GM18861 (cell line): Measurements from ENCODE around the gene ADAMTSL4.

ENCODE experiments used
- ATAC-seq: cut with Tn5 transposase; IDR thresholded peaks from one replicate; pipeline ENCODE4 v1.9.1; 2021; ENCODE audit not compliant: unreplicated experiment

Gene ADAMTSL4

DNA sequence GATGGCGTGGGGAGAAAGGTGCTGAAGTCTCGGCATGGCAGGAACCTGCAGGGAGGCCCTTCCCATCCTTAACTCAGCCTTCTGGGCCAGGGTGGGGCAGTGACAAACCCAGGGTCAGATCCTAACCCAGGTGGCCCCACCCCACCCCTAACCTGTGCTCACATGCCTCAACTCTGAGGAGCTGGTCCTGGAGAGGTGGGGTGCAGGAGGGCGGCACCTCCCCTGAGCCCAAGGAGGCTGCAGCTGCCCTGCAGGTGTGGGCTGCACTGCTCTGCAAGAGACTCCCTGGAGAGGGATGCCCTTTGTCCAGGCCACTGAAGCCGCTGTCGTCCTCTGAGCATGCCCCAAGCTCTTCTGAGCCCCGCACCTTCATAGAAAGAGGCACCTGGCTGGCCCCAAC, 15.2 kb upstream of the ADAMTSL4 start:
- ATAC-seq = no peak

GRCh38 chr1:150535511-150536287, 13.5 kb upstream of the ADAMTSL4 start:
- ATAC-seq = no peak

- no peak for ATAC-seq
Observed at GRCh38 chr1:150536836-150537731, 12.1 kb upstream of the ADAMTSL4 start.

GRCh38 chr1:150537732-150538684, 11.2 kb upstream of the ADAMTSL4 start:
- ATAC-seq = no peak

DNA sequence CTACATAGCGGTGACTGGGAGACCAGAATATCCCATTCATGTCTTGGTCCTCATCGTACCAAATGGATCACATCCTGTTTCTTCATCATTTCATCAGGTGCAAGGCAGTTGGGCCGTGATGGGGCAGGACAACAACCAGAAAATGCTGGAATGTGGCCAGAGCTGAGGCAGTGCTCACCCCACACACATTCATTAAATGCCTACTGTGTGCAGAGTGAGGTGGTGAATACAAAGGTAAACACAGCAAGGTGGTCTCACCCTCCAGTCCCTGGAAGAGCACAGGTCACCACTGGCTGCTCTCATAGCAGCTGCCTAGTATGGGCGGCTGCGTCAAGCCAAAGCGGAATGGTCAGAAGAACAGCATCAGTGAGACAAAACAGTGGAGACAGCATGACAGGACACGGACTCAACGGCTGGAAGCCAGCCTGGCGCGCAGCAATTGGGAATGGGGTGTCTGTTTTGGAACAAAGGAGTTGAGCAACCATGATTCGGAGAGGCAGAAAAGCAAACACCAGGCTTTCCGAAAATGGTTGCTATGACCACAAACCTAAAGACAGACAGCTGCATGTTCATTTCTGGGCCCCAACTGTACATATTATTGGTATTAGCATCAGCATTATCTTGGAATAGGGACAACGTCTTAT, 5.6 kb upstream of the ADAMTSL4 start:
- ATAC-seq = no peak

- ATAC-seq = no peak
Observed at GRCh38 chr1:150544204-150544603, 5.0 kb upstream of the ADAMTSL4 start.

- ATAC-seq = no peak
Observed at GRCh38 chr1:150545486-150546032, 3.6 kb upstream of the ADAMTSL4 start.

DNA sequence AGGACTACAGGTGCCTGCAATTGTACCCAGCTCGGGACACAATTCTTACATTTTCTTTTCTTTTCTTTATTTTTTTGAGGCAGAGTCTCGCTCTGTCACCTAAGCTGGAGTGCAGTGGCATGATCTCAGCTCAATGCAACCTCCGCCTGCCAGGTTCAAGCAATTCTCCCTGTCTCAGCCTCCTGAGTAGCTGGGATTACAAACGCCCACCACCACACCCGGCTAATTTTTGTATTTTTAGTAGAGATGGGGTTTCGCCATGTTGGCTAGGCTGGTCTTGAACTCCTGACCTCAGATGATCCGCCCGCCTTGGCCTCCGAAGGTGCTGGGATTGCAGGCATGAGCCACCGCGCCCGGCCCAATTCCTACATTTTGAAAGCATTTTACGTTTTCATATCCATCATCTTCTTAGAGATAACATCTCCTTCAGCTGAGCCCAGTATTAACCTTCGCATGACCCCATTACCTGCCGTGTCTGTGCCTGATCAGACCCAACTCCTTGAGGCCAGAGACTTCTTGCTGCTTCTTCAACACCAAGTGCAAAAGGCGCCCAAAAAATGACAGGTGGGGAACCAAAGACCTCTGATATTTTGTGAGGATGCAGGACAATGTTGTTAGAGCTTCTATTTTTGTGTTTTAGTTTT, 2.8 kb upstream of the ADAMTSL4 start:
- ATAC-seq = no peak

- ATAC-seq = no peak
Observed at GRCh38 chr1:150548324-150548631, 930 bp upstream of the ADAMTSL4 start.

DNA sequence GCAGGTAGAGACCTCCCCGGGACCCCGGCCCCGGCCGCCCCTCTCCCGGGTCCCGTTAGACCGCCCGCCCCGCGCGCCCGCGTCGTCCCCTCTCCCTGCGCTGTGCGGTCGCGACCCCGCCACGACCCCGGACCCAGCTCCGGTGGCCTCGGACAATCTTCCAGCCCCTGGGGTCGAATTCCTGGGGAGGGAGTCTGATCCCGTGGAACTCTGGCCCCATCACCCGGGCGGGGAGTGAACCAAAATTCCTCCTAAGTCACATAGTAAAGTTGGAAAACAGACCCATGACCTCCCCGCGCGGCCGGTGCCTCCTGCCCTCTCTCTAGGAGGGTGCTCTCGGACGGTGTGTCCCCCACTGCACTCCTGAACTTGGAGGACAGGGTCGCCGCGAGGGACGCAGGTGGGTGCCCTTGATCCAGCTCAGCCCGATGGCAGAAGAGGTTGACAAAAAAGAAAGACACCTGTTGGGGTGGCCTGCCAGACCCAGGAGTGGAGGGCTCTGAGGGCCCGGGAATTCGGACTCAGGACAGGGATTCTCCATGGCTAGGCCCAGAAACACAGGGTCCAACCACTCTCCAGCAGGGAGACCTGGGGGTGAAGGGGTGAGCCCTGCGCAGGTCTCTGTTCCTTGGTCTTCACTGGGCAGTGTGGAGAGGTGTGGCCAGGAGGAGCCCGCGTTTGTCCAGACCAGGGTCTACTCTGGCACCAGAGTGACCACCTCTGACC, 451 bp downstream of the ADAMTSL4 start:
- no peak for ATAC-seq

DNA sequence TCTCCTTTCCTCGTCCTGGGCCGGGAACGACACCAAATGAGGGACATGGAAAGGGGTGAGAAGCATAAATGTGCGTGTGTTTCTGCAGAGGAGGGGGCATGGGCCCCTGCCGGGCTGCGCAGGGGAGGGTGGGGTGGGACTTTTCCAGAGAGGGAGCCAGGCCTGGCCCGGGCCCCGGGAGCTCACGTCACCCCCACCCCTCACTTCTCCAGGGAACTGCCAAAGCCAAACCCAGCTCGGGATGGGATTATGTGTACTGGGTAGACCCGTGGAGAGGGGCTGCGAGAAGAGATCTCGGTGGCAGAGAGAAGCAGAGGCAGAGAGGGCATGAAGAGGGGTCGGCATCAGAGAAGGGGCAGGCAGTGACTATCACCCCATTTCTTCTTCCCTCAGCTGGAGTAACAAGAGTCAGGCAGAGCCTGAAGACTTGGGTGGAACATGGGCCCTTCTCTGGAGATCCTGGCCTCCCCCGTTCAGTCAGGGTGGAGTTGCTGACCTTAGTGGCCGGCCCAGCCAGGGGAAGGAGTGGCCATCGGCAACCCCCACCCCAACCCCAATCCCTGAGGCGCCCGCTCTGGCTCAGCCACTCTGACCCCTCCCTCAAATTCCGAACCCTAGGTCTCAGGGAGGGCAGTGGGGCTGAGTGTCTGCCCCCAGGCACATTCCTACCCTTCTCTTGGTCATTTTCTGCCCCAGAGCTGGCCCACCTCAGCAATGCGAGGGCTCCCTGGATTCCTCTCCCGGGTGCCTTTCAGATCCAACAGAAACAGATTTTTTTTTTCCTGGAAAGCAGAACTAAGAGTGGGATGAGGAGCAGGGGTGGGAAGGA, 1.2 kb downstream of the ADAMTSL4 start:
- no peak for ATAC-seq

DNA sequence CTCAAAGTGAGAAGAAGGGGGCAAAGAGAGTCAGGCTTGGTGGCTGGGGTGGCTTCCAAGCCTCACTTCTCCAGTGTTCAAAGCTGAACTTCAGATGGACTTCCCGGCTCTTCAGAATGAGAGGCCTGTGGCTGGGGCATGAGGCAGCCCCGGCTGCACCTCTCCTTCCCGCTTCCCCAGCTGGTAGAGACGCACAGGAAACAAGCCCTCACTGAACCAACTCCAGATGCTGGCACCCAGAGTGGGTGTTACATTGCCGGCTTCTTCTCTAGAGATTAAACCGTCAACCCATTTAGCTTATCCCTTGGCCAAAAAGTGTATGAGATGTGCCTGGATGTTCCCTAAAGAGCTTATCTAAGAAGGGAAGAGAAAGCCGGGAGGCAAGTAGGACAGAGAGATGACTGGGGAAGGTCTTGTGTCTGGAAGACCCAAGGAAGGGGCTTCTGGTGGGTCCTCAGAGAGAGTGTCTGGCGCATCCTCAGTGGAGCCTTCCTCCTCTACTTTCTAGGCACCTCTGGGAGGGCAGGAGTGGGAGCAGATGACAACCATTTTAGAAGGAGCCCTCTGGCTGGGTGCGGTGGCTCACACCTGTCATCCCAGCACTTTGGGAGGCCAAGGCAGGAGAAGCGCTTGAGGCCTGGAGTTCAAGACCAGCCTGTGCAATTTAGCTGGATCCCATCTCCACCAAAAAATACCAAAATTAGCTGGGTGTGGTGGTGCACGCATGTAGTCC, 2.0 kb downstream of the ADAMTSL4 start:
- ATAC-seq = no peak

GRCh38 chr1:150551784-150552127, 2.5 kb downstream of the ADAMTSL4 start:
- ATAC-seq = no peak

DNA sequence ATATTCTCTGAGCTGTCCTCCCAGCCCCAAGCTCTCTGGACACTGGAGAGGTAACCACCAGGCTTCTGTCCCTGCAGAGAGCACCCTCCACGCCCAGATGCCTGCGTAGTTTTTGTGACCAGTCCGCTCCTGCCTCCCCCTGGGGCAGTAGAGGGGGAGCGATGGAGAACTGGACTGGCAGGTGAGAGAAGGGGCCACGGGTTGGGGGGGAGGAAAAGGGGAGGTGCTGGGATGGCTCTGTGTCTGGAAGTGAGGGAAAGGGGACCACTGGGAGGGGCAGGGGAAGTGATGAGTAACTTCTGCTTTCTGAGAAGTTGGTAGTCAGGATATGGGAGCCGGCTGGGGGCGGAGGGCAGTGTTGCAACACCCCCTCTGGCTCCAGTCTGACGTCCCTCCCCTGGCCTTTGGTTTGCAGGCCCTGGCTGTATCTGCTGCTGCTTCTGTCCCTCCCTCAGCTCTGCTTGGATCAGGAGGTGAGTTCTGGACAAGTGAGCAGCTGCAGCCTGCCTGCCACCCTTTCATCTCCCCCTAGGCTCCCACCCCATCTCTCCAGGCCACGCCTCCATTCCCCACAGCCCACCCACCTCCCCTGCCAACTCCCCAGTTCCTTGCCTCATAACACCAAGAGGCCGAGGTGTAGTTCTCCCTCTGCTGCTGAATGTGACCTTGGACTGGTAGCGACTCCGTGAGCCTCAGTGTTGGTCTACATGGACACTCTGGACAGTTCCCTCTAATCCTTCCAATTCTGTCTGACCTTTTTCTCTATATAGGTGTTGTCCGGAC, 3.1 kb downstream of the ADAMTSL4 start:
- ATAC-seq = no peak

- no peak for ATAC-seq
Observed at GRCh38 chr1:150552911-150553289, 3.7 kb downstream of the ADAMTSL4 start.

- ATAC-seq = no peak
Observed at GRCh38 chr1:150553392-150554085, 4.3 kb downstream of the ADAMTSL4 start.

GRCh38 chr1:150554086-150554452, 4.9 kb downstream of the ADAMTSL4 start:
- no peak for ATAC-seq
